ENCODE measurements around the gene ERICH4.
"Not testable (repeated sequence)": the region's sequence is repeated elsewhere in the genome, so short reads cannot be mapped to it uniquely, and the experiment has no call there.

Gene ERICH4

DNA sequence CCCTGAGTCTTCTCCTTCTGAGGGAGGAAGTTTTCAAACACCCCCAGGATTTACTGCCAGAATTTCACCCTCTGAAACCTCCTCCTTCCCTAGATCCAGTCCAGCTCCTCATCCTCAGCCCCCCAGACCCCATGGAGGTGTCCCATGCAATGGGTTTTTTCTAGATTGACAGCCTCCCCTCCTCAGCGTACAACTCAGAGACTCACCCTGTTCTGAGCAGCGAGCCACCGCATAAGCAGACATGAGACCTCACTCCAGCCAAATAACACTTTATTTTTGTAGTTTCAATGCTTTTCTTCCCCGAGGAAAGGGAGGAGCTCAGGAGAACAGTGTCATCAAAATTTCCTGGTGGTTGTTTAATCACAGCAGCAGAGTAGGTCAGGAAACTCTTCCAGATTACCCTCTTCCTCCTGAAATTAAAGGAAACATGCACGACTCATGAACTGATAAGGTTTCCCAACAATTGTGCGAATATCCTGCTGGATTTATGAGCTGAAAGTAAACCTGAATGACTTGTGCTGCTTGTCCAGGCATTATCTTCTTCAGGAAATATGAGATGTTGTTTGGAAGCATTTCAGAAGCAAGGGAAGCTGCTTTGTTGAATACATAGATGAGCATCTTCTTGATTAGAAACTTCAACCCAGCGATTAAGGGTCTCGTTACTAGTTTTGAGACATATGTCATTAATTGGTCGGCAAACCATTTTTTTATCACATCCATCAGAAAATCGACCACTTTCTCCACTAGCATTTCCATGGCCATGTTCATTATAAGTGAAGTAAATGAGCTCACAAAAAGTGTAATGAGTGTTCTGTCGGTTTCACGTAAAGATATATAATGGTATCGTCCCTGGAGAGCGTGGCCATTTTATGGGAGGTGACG is 36.2 kb downstream of the ERICH4 start:
- DNase-seq (ENCODE audit: low spot score), result no peak

DNA sequence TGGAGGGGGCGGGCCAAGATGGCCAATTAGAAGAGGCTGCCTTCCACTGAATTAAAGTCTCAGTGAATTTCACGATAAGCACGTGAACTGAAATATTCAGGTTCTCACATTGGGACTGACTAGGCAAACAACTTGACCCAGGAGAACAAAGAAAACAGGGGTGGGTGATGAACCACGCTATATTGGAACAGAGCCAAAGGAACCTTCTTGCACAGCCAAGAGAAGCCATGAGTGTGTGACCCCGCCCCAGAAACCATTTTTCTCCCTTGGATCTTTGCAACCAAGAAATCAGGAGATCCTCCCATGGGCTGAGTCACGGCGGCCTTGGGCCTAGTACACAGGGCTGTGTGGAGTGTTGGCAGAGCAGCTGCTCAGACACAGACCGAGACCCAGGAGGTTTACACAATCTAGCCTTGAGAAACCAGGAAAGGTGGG is 36.8 kb downstream of the ERICH4 start:
- no peak for DNase-seq (ENCODE audit: low spot score)

DNA sequence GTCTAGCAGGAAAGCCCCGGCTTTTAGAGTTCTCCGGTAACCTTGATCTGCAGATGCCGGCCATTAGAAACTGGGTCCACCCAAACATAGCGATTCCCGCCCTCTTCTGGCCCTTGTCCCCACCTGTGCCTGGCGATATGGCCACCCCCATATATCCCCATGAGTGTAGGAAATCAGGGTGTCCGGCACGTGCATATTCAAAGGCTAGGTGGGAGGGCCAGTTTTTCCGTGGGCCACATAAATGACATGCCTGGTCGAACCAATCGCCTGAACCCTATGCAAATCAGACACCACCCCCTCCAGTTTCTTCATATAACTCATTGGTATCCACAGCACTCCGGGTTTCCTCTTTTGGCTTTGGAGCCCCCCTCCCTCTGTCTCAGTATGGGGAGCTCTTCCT is 37.4 kb downstream of the ERICH4 start:
- DNase-seq (ENCODE audit: low spot score), result no peak

DNA sequence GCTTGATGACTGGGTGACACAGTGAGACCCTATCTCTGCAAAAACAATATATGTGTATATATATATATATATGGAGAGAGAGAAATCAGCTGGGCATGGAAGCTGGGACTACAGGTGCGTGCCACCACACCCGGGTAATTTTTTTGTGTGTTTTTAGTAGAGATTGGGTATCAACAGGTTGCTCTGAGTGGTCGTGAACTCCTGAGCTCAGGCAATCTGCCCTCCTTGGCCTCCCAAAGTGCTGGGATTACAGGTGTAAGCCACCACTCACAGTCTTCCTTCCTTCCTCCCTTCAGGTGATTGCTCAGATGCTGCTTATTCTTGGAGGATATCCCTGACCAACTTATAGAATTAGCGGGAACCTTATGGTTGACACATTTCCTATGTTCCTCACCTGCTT is 41.9 kb downstream of the ERICH4 start:
- DNase-seq (ENCODE audit: low spot score), result no peak

DNA sequence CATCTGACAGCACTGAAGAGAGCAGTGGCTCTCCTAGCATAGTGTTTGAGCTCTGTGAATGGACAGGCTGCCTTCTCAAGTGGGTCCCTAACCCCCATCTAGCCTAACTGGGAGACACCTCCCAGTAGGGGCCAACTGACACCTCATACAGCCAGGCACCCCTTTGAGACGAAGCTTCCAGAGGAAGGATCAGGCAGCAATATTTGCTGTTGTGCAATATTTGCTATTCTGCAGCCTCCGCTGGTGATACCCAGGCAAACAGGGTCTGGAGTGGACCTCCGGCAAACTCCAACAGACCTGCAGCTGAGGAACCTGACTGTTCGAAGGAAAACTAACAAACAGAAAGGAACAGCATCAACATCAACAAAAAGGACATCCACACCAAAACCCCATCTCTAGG is 44.0 kb downstream of the ERICH4 start:
- DNase-seq (ENCODE audit: low spot score), result not testable (repeated sequence)

DNA sequence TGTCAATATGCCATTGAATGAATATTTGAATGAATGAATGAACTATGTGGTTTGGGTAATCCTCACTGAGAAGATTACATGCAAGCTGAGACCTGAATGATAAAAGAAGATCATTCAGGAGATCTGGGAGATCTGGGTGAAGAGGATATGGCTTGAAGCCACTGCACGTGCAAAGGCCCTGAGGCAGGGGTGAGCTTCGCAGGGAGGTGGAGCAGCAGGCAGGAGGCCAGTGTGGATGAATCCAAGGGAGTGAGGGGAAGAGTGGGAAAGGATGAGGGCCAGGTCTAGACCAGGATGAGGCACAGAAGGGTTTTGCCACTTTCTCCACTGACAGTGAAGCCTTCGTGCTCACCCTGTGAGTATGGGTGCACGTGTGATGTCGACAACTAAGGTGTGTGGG is 49.9 kb downstream of the ERICH4 start:
- DNase-seq (ENCODE audit: low spot score), result no peak
